ENCODE results near the gene PNMA8A.
"Not testable (repeated sequence)": the region's sequence is repeated elsewhere in the genome, so short reads cannot be mapped to it uniquely, and the experiment has no call there.

PNMA8A gene

GRCh38 chr19:46463516-46463915 lies 7.8 kb downstream of the PNMA8A start:
- no peak for DNase-seq

GRCh38 chr19:46461537-46461936 lies 9.8 kb downstream of the PNMA8A start:
- DNase-seq = no peak

GRCh38 chr19:46460981-46461380 lies 10.4 kb downstream of the PNMA8A start:
- DNase-seq = no peak

- no peak for DNase-seq
Observed at GRCh38 chr19:46460055-46460454, 11.3 kb downstream of the PNMA8A start.

GRCh38 chr19:46456930-46457329 lies 14.4 kb downstream of the PNMA8A start:
- DNase-seq = no peak

GRCh38 chr19:46454244-46454643 lies 17.1 kb downstream of the PNMA8A start:
- DNase-seq = no peak

- DNase-seq = no peak
Observed at GRCh38 chr19:46453661-46454060, 17.7 kb downstream of the PNMA8A start.

- no peak for DNase-seq
Observed at GRCh38 chr19:46452186-46452585, 19.2 kb downstream of the PNMA8A start.

GRCh38 chr19:46451352-46451751 lies 20.0 kb downstream of the PNMA8A start:
- peak; percentile 15 for DNase-seq

- no peak for DNase-seq
Observed at GRCh38 chr19:46450737-46451136, 20.6 kb downstream of the PNMA8A start.

- no peak for DNase-seq
Observed at GRCh38 chr19:46449228-46449627, 22.1 kb downstream of the PNMA8A start.

GRCh38 chr19:46448601-46449000 lies 22.8 kb downstream of the PNMA8A start:
- DNase-seq = no peak

GRCh38 chr19:46447824-46448223 lies 23.5 kb downstream of the PNMA8A start:
- DNase-seq = no peak

- DNase-seq = no peak
Observed at GRCh38 chr19:46447006-46447405, 24.4 kb downstream of the PNMA8A start.

GRCh38 chr19:46446021-46446420 lies 25.3 kb downstream of the PNMA8A start:
- no peak for DNase-seq

- DNase-seq = no peak
Observed at GRCh38 chr19:46442808-46443450, 28.4 kb downstream of the PNMA8A start.

- no peak for DNase-seq
Observed at GRCh38 chr19:46441866-46442265, 29.5 kb downstream of the PNMA8A start.

- not testable (repeated sequence) for DNase-seq
Observed at GRCh38 chr19:46435689-46436088, 35.7 kb downstream of the PNMA8A start.

GRCh38 chr19:46435009-46435408 lies 36.4 kb downstream of the PNMA8A start:
- DNase-seq = peak; percentile 77

GRCh38 chr19:46433470-46433869 lies 37.9 kb downstream of the PNMA8A start:
- DNase-seq = not testable (repeated sequence)

GRCh38 chr19:46431824-46432223 lies 39.5 kb downstream of the PNMA8A start:
- no peak for DNase-seq

- no peak for DNase-seq
Observed at GRCh38 chr19:46429999-46430398, 41.4 kb downstream of the PNMA8A start.

- peak; percentile 87 for DNase-seq
Observed at GRCh38 chr19:46428239-46429135, 42.9 kb downstream of the PNMA8A start, which contains the start of gene PNMA8C. PNMA8C (minus strand) TSS chr19:46428936; CDS start chr19:46428359, 577 bp downstream.

GRCh38 chr19:46427518-46428045 lies 43.8 kb downstream of the PNMA8A start:
- DNase-seq = no peak

Measured in midbrain (tissue), 1 donor.